Fibroblast of lung (primary cell): ENCODE results near the gene NKD1.

ENCODE experiments used
- EZH2 ChIP-seq: IDR thresholded peaks from 2 replicates; pipeline ENCODE4 v1.5.1; 2012; ENCODE audit warnings: low read length, control low read depth, mild to moderate bottlenecking; ENCODE audit errors: missing control alignments
- TF ChIP-seq, protein P1 (sequence below), 2 donors: IDR thresholded peaks in 1 of 2; conservative IDR thresholded peaks in 1 of 2; 1 replicate in 1 of 2; 2 replicates in 1 of 2; pipeline ENCODE4 v1.5.1; 2011 to 2012; ENCODE audit warnings: low read length in 2 of 2, control low read depth in 1 of 2, inconsistent platforms in 1 of 2, low read depth in 1 of 2, mild to moderate bottlenecking in 1 of 2

- TF ChIP-seq, protein P1, sequence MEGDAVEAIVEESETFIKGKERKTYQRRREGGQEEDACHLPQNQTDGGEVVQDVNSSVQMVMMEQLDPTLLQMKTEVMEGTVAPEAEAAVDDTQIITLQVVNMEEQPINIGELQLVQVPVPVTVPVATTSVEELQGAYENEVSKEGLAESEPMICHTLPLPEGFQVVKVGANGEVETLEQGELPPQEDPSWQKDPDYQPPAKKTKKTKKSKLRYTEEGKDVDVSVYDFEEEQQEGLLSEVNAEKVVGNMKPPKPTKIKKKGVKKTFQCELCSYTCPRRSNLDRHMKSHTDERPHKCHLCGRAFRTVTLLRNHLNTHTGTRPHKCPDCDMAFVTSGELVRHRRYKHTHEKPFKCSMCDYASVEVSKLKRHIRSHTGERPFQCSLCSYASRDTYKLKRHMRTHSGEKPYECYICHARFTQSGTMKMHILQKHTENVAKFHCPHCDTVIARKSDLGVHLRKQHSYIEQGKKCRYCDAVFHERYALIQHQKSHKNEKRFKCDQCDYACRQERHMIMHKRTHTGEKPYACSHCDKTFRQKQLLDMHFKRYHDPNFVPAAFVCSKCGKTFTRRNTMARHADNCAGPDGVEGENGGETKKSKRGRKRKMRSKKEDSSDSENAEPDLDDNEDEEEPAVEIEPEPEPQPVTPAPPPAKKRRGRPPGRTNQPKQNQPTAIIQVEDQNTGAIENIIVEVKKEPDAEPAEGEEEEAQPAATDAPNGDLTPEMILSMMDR (conservative IDR thresholded peaks at IDR 0.05 in 1 of 2, IDR thresholded peaks at IDR 0.05 in 1 of 2; ENCODE audit: low read depth in 1 of 2, low read length in 2 of 2) = no peak
- TF ChIP-seq EZH2 = no peak
Observed at GRCh38 chr16:50631249-50631984, 83.2 kb downstream of the NKD1 start.
